ENCODE results near the gene ATAD1. TPM values are rescaled to one million over a fixed set of nuclear protein-coding genes. Genes with fewer than 3 reads are reported as not detected.

Gene ATAD1
- total and polyA plus RNA-seq, 2 of the 8 experiments (the other 6 are each of a cell fraction or from before 2014, with no cell fraction given) = 8.9 to 35.3 TPM

GRCh38 chr10:87844837-87845623 is 27.0 kb upstream of the ATAD1 start (continued):
- TF ChIP-seq KDM5A (IDR thresholded peaks at IDR 0.05; ENCODE audit: low read length) = no peak
- TF ChIP-seq CBX5 (IDR thresholded peaks at IDR 0.05; ENCODE audit: low read depth, low read length) = no peak
- no peak for TF ChIP-seq MAFK (IDR thresholded peaks at IDR 0.05; ENCODE audit: low read depth, low read length)

Data from H1 (cell line).